ENCODE measurements around the gene ACAA2.

ACAA2 gene

DNA sequence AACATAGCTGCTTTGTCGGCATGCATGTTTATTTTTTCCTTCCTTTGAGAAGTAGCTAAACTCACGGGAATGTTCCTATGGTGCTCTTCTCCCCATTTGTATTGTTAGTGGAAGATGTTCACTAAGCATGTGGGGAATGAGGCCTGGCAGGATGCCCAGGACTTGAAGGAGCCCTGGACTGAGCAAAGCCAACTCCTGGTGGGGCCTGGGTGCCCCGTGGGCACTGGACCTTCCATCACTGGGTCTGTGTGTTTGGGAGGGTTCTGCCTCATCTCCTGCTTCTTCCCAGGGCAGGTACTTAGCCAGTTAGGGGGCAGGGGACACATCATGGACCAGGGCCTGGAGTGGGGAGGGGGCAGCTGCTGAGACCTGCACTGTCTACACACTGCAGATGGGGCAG lies 49.3 kb downstream of the ACAA2 start:
- DNase-seq: no peak

DNA sequence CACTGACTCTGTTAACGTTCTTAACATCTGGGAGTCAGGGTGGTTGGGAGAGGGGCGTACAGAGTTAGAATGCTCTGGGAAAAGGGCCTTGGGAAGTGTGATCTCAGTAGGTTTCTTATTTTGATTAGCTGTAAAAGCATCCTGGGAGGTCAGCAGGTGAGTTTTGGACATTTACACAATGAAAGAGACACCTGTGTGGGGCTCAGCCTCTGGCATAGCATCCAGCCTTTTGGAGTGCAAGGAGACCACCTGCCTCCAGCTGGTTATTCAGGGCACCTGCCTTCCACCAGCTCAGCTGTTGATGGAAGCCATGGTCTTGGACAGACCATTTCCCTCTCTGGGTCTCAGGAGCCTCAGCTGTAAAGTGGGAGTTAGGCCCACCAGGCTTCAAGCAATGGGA lies 49.7 kb downstream of the ACAA2 start:
- DNase-seq: no peak

DNA sequence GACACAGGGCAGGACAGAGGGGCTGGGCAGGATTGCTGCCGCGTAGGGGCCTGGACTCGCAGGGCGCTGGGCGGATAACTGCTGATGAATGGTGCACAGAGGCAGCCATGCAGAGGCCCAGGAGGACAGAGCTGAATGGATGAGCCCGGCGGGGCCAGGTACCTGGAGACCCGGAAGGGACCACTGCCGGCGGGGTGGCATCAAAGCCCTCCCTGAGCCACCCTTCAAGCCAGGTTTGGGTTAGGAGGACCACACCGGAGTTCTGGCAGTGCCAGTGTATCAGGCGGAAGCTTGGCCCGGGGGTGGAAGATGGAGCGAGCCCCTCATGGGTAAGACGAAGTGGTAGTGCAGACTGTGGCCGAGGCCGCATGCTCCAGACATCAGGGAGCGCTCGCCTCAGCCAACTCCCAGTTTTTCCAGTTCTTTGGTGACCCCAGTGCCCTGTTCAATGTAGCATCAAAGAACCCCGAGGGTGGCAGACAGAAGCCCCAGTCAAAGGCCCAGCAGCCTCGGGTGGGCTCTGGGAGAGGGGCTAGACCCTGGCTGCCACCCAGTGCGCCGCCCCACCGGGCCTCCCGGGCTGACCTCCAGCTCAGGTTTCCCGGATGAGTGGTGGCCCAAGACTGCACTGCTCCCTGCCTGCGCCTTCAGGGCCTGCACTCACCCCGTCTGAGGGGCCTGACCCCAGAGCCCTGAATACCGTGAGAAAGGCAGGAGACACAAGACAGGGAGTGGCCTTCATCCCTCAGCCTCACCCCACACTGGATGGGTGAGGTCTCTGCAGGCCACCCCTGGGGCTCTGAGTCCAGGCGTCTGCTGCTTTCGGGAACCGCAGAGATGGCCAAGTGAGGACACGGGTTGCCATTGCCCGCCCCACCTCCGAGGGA lies 50.9 kb downstream of the ACAA2 start:
- no peak for DNase-seq

DNA sequence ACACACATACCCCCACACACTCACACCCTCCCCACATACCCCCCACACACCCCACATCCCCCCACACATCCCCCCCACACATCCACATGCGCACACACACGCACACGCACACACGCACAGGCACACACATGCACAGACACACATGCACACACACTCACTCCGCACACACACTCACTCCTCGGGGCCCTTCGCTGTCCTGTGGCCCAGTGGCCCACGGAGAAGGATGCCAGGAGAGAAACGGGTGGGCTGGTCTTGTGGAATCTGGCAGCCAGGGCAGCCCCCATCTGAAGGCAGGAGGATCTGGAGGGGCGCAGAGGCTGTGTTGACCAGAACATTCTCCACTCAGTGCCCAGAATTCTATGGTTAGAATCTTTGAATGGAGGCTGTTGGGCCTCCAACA lies 51.6 kb downstream of the ACAA2 start:
- no peak for DNase-seq

DNA sequence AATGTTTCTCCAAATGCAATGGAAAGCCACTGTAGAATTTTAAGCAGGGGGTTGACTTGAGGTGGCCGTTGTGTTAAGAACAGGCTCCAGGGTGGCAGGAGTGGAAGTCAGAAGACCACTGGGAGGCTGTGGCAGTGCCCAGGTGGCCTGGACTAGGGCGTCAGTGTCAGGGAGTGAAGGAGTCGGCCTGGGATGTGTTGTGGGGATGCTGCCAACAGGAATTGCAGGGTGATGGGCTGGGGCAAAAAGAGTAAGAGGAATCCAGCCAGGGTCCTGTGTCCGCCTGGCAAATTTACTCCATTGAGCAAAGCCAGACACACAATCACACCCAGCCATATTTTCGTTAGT lies 55.1 kb downstream of the ACAA2 start:
- no peak for DNase-seq

DNA sequence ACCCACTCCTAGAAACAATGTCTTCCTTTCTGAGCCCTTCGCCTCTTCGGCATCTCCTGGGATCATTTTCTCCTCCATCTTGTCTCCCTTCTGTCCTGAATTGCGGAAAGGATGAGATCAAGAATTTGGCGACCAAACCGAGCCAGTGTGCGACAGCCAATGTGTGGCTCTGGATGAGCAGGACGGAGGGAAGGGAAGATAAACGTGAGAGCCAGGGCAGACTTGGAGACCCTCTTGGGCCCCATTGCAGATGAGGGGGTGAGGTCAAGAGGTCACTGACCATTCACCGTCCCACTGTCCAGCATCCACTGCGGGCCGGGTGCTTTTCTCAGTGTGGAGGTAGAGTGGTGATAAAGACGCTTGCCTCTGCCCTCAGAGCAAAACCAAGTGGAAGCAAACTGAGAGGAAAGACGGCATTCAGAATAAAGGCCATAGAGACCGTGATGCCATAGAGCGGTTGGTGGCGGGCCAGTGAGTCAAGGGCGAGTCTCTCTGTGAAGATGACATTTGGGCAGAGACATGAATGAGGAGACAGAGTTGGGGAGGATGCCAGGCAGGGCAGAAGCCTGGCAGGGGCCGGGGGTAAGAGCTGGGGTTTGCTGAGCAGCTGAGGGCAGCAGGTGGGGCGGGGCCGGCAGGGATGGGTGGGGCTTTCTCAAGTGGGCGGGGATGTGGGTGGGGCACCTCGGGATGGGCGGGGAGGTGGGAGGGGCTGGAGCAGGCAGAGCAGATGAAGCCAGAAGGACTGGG lies 55.6 kb downstream of the ACAA2 start:
- DNase-seq: no peak

DNA sequence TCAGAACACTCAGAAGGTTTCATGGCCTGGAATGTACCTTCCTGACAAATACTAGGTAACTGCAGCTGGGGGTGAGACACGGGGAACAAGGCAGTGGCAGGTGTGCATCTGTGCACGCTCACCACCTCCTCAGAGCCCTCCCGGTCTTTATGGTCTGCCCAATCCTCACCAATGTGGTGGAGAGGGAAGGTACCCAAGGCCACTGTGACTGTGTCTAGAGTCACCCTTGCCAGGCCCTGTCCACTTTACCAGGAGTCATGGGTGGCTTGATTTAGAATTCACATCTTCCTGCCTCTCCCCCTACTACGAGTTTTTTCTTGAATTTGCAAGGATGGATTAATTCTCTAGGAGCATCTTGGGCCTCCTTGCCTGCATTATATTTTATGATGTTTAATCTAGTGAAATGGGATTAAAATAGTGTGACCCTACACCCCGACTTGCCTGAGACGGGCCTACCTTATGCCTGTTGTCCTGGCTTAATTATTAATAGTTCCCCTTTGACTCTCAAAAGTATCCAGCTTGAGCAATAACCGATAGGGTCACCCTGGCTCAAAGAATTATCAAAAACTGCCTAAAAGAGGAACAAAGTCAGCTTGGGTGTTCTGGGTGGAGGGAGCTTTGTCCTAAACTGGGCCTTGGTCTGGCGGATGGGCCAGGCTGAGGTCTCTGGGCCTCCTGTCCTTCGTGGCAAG lies 56.5 kb downstream of the ACAA2 start:
- DNase-seq: no peak

DNA sequence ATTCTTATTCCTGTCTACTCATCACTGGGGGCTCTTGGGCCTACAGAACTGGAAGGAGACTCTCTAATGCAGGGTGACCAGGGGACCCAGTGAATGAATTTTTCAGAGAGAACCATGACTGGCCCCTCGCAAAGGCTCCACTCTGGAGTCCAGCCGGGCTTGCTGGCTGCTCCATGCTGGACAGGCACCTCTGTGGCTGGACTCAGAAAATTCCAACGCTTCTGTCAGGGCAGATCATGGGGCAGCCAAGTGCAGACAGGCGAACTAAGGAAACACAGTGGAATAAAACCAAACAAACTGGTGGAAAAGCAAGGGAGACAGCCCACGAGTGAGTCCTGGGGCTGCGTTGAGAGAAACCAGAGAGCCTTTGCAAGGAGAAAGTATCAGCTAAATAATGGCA lies 57.2 kb downstream of the ACAA2 start:
- no peak for DNase-seq

DNA sequence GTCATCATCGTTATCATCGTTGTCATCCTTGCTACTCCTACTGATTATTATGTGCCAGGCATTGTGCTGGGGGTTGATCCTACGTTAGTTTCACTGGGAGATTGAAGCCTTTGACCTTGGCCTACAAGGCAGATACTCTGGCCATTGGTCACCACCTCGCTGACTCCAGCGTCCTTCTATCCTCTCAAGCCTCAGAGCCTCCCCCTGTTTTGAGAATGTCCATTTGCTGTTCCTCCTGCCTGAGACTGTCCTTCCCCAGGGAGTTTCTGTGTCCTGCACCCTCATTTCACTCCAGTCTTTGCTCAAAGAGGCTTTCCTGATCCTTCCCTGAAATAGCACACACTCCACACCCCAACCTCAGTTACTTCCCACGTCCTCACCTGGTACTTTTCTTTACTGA lies 57.8 kb downstream of the ACAA2 start:
- no peak for DNase-seq

DNA sequence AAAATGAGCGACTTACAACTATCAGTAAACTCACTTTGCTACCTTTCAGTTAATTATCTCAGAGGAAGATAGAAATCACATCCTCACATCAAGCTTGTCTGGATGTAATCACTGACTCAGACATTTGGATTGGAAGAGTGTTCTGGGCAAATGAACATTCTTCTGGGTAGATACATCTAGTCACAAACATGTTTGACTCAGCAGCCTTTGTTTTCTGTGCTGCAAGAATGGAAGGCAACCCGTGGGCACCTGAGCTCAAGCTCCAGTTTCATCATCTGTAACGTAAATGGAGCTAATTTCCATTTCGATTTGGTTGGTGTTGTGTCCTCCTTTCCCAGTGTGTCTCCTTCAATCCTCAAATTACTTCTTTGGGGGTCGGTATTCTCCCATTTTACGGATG lies 58.5 kb downstream of the ACAA2 start:
- DNase-seq: no peak

DNA sequence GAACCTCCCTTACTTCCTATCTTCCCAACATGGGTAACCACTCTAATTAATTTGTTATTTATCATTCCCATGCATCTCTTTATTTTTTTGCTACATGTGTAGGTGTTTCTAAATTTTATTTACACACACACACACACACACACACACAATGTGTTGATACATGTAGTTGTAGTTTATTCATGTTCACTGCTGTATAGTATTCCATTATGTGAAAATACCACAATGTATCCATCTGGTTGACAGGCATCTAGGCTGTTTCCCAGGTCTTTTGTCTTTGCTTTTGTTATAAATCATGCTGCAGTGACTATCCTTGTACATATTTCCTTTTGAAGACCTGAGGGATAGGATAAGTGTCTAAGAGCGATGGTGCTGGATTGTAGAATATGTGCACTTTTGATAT lies 59.7 kb downstream of the ACAA2 start:
- no peak for DNase-seq

DNA sequence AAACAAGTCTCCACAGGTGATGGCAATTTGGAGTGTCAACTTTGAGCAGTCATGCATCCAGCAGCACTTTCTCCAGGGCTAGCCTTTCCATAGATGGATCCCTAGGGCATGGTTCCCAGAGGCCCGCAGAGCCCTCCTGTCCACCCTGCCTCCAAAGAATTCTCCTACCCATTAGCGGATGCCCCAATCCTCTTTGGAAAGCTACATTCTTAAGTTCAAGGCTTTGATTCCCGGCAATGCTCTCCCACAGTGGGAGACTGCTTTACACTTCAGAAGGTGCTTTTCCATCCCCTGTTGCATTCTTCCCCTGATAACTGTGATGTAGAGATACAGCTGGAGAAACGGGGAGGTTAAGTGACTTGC lies 61.3 kb downstream of the ACAA2 start:
- no peak for DNase-seq

DNA sequence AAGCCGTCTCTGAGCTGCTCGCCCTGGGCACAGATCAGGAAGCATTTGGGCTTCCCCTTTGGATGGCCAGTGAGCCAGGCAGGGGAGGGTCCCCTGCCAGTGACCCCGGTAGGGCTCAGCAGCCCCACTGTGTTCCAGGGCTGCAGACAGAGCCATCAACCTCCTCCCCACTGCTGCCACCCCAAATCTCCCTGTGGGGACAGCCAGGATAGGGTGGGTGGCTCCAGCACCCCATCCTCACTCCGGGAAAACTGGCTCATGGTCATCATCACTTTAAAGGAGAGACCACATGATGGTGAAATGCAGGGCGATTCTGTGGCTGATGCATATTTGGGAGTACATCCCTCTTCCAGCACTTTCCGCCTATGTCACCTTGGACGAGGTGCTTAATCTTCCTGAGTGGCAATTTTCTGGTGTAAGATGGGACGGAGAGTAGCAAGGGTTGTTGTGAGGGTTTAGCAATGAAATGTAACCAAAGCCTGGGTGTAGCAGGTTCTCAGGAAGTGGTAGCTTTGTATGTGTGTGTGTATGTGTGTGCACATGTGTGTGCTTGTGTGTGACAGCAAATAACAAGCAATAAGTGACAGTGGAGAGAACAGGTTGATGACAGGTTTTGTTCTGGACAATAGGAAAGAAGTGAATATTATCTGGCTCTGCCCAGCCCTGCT lies 61.8 kb downstream of the ACAA2 start:
- DNase-seq: no peak

DNA sequence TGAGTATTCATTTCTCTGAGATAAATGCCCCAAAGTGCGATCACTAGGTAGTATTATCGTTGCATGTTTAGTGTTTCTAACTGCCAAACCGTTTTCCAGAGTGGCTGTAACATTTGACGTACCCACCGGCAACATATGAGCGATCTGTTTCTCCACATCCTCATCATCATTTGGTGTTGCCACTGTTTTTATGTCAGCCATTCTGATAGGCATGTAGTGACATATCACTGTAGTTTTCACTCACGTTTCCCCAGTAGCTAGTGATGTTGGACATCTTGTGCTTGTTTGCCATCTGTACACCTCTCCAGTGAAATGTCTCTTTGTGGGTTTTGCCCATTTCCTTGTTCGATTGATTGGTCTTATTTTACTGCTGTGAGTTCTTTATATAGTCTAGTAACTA lies 63.8 kb downstream of the ACAA2 start:
- DNase-seq: no peak

DNA sequence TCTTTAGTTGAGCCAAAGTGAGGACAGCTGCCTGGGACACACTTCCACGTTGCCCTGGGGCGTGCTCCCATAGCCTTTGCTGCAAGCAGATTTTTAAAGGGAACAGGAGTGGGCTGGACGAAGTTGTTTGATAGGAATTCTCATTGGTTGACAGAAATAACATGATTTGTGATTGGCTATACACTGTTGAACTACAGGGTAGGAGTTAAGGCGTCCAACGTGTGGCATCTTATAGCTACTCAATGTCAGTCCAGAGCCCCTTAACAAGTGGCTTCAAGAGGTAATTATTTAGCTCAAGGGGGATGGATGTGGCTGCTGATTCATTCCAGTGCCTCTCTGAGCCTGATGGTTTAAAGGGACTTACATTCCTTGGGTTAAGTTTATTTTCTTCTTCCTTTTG lies 65.5 kb downstream of the ACAA2 start:
- no peak for DNase-seq

DNA sequence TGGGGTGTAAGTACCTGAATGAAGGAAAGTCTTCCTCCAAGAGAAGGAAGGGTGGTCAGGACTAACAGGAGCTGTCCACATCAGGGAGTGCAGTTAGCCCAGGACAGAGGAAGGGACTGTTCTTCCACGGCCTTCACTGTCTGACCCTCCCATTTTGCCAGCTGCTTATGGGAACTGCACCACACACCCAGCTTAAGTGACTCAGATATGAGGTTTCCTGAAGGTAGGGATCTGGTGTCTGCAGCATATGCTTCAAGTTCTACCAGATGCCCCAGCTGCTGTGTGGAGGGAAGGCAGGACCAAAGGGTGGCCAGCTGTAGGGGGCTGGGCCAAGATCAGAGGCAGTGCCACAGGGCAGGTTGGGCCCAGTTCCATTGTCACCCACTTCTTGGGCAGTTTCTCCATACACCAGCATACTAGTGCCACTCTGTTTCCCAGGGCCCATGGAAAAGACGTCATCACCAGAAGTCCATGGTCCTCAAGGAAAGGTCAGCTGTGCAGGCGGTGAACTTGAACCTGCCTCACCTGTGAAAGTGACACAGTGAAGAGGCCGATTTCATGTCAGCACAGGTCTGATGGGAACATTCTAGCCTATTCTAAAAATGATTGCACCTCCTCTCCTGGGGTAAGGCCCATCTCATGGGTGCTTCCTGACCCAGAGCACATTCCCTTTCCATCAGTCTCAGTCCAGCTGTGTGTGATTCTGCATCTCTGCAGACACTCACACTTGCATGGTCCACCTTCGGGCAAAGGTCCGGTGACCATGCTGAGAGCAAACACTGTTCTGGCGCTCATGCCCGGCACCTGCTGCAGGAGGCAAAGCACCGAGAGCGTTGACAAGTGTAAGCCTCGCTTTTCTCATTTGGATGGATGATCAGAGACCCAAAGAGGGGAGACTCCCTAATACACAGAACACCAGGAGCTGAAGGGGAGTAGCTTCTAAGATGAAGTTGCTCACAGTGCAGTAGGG lies 68.0 kb downstream of the ACAA2 start:
- DNase-seq: no peak

DNA sequence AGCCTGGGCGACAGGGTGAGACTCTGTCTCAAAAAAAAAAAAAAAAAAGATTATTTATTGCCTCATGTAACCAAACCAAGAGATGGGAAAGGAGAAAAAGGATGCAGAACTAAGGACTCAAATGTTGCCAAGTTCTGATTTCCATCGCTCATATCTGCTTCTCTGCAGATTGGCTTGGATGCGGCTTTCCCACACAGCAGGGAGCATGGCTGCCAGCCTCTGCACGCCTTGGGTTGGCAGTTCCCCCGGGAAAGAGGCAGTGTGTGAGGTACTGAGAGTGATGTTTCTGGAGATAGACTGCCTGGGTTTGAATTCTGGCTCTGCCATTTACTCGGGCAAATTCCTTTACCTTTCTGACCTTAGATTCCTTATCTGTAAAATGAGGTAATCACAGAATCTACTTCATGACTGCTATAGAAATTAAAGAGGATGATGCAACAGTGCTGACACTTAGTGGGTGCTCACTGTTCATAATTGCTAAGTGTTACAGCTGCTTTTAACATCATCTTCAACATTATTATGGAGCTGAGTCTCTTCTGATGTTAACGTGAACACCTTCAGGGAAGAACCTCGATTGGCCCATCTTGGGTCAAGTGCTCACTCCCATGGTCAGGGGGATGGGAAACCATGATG lies 68.8 kb downstream of the ACAA2 start:
- DNase-seq: no peak

DNA sequence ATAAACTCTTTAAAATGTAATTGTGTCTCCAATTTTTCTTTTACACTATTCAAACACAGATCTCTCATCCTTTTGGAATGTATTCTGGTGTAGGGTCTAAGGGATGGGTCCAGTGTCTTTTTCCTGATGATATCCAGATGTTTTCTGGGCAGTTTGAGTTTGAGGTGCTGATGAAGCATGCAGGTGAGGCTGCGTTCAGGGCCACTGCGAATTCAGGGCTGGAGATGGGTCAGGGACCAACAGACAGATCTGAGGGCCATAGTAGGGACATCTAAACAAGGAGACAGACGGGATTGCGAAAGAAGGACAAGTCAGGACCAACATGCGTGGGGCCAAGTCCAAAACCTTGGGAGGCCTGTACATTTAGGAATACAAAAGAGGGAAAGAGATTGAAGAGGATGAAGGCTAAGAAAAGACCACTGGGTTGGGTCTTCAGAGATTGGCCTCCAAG lies 70.2 kb downstream of the ACAA2 start:
- DNase-seq: no peak

DNA sequence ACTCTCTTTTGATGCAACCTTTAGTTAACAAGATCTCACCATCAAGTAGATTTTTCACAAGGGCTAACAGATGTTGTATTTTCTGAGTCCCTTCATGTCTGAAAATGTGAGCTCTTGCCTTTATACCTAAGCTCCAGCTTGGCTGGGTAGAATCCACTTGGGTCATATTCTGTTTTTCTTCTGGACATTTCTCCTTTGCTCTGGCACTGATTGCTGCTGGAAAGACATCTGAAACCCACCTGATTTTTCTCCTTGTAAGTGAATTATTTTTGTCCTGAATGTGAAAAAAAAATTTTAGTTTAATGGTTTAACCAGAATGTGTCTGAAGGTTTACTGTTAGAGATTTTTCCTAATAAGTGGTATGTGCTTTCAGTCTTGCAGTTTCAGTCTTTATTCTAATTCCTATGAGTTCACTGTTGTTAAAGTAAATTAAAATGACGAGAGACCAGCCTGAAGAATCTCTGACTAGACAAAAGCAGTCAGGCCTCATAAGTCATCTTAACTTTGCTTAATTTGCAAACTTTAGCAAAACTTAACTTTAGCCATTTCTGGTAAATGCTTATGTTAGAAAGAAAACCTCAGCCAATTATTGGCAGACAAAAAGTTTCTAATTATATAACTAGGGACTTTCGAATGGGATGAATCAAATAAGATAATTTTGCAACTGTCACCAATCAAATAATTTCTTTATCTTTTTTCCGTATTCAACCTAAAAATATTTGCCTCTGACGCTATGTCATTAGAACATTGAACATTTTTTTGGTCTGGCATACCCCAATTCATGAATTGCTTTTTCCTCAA lies 70.8 kb downstream of the ACAA2 start:
- DNase-seq: no peak

DNA sequence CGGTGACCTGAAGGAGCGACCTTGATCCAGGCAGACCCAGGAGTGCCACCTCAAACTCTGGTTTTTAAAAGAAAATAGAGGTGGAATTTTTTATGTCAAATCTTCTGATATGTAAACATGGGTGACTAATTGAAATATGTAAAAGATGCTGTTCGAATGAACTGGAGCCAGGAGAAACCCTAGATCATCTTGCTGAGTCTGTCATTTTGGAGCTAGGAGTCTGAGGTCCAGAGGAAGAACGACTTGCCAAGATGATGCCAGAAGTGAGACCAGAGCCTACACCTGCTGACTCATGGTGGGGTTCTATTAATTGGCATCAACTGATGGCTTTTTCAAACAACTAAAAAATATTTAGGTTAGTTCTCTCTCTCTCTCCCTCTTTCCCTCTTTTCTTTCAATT lies 74.1 kb downstream of the ACAA2 start:
- no peak for DNase-seq

DNA sequence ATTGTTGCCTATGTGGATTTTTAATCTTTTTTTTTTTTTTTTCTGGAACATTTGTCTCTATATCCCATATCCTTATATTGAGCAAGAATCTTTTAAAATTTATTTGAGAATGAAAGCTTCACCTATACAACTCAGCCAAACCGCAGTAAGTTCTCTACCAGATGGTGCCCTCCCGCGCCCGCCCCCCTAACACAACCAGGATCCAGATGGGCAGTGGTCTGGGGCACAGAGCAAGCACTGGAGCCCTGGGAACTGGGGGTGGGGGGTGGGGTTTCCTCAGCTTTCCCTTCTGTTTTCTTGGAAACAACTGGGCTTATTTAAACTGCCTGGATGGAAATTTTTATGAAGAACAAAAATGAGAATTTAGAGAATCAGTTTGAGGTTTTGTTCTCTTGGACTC lies 74.6 kb downstream of the ACAA2 start:
- DNase-seq: no peak

Measured in NCI-H187 (cell line).